ENCODE data around the gene IRF7. TPM values are rescaled to one million over a fixed set of nuclear protein-coding genes. Genes with fewer than 3 reads are reported as not detected.

Gene IRF7
- total RNA-seq, 1 donor from 2014 or later = 75.4 TPM

- H3K36me3 ChIP-seq (ENCODE audit: insufficient read depth, low read length) = no peaks in the 10 kb centered on the region
- H2AFZ ChIP-seq (ENCODE audit: low read depth, low read length) = no peak within 1 kb of the TSS
- peak within 1 kb of the TSS; percentile 73 for H3K4me2 ChIP-seq (ENCODE audit: low read length)
- H3K27ac Mint-ChIP-seq (ENCODE audit: unreplicated experiment) = peak within 1 kb of the TSS; percentile 77
- no peak for DNase-seq (ENCODE audit: low read depth)
- H3K4me1 Mint-ChIP-seq (ENCODE audit: low read depth, unreplicated experiment) = peaks cover 6% of the 10 kb centered on the region
- H4K20me1 ChIP-seq (ENCODE audit: insufficient read depth, low read length) = peaks cover 39% of the 10 kb centered on the region
- H3K27ac ChIP-seq (ENCODE audit: low read depth, low read length) = no peak within 1 kb of the TSS
- no peaks in the 10 kb centered on the region for H3K79me2 ChIP-seq (ENCODE audit: insufficient read depth, low read length)
- peaks cover 9% of the 10 kb centered on the region for H3K36me3 Mint-ChIP-seq (ENCODE audit: low read depth, unreplicated experiment)
- H3K27me3 ChIP-seq (ENCODE audit: insufficient read depth, low read length) = peaks cover 14% of the 10 kb centered on the region
- TF ChIP-seq CTCF (IDR thresholded peaks at IDR 0.05; ENCODE audit: insufficient read depth, low read depth, low read length) (no peak), EZH2 (IDR thresholded peaks at IDR 0.05; ENCODE audit: insufficient read depth, low read length) (no peak)
- FAIRE-seq = no peak
- no peak within 1 kb of the TSS for H3K4me3 ChIP-seq (ENCODE audit: insufficient read depth, low read depth, low read length)
- H3K4me3 Mint-ChIP-seq (ENCODE audit: unreplicated experiment) = peak within 1 kb of the TSS; percentile 85
- H3K4me1 ChIP-seq (ENCODE audit: insufficient read depth, low read length) = peaks cover 11% of the 10 kb centered on the region
- H3K9me3 ChIP-seq (ENCODE audit: insufficient read depth, low read depth, low read length) = no peaks in the 10 kb centered on the region
- no peak within 1 kb of the TSS for H3K9ac ChIP-seq (ENCODE audit: low read length)
- no peaks in the 10 kb centered on the region for H3K9me3 Mint-ChIP-seq (ENCODE audit: unreplicated experiment)
- peaks cover 2% of the 10 kb centered on the region for H3K27me3 Mint-ChIP-seq (ENCODE audit: low read depth, unreplicated experiment)
Measured at GRCh38 chr11:636511-637332, 21.0 kb upstream of the IRF7 start, which contains the start of gene DRD4. TSS of gene DRD4 (plus strand) at chr11:637269. CDS start at chr11:637305, 36 bp downstream.

- H3K79me2 ChIP-seq (ENCODE audit: insufficient read depth, low read length) = no peaks in the 10 kb centered on the region
- no peak overlapping the region for H3K4me3 Mint-ChIP-seq (ENCODE audit: unreplicated experiment)
- no peak overlapping the region for H2AFZ ChIP-seq (ENCODE audit: low read depth, low read length)
- peaks cover 6% of the 10 kb centered on the region for H3K4me1 Mint-ChIP-seq (ENCODE audit: low read depth, unreplicated experiment)
- H3K4me1 ChIP-seq (ENCODE audit: insufficient read depth, low read length) = peaks cover 10% of the 10 kb centered on the region
- no peaks in the 10 kb centered on the region for H3K9me3 Mint-ChIP-seq (ENCODE audit: unreplicated experiment)
- TF ChIP-seq CTCF (IDR thresholded peaks at IDR 0.05; ENCODE audit: insufficient read depth, low read depth, low read length) = no peak
- DNase-seq (ENCODE audit: low read depth) (no peak), FAIRE-seq (no peak)
- H4K20me1 ChIP-seq (ENCODE audit: insufficient read depth, low read length) = peaks cover 35% of the 10 kb centered on the region
- H3K9ac ChIP-seq (ENCODE audit: low read length) = no peak overlapping the region
- H3K36me3 Mint-ChIP-seq (ENCODE audit: low read depth, unreplicated experiment) = peaks cover 9% of the 10 kb centered on the region
- no peaks in the 10 kb centered on the region for H3K36me3 ChIP-seq (ENCODE audit: insufficient read depth, low read length)
- H3K4me3 ChIP-seq (ENCODE audit: insufficient read depth, low read depth, low read length) = no peak overlapping the region
- no peak overlapping the region for H3K27ac ChIP-seq (ENCODE audit: low read depth, low read length)
- peak overlapping the region; percentile 34 for H3K27ac Mint-ChIP-seq (ENCODE audit: unreplicated experiment)
- no peaks in the 10 kb centered on the region for H3K9me3 ChIP-seq (ENCODE audit: insufficient read depth, low read depth, low read length)
- H3K4me2 ChIP-seq (ENCODE audit: low read length) = no peak overlapping the region
- H3K27me3 ChIP-seq (ENCODE audit: insufficient read depth, low read length) = peaks cover 14% of the 10 kb centered on the region
- peaks cover 2% of the 10 kb centered on the region for H3K27me3 Mint-ChIP-seq (ENCODE audit: low read depth, unreplicated experiment)
Measured at GRCh38 chr11:635945-636510, 20.3 kb upstream of the IRF7 start.

GRCh38 chr11:630871-631270 lies 15.1 kb upstream of the IRF7 start:
- Histone ChIP-seq H3K27me3 (ENCODE audit: insufficient read depth, low read length) (peaks cover 2% of the 10 kb centered on the region), H3K27ac (ENCODE audit: low read depth, low read length) (no peak overlapping the region), H4K20me1 (ENCODE audit: insufficient read depth, low read length) (peaks cover 10% of the 10 kb centered on the region), H3K9me3 (ENCODE audit: insufficient read depth, low read depth, low read length) (no peaks in the 10 kb centered on the region), H3K79me2 (ENCODE audit: insufficient read depth, low read length) (no peaks in the 10 kb centered on the region), H3K9ac (ENCODE audit: low read length) (no peak overlapping the region), H2AFZ (ENCODE audit: low read depth, low read length) (no peak overlapping the region), H3K4me2 (ENCODE audit: low read length) (no peak overlapping the region), H3K4me1 (ENCODE audit: insufficient read depth, low read length) (peaks cover 15% of the 10 kb centered on the region), H3K4me3 (ENCODE audit: insufficient read depth, low read depth, low read length) (no peak overlapping the region), H3K36me3 (ENCODE audit: insufficient read depth, low read length) (no peaks in the 10 kb centered on the region)
- no peak overlapping the region for H3K27ac Mint-ChIP-seq (ENCODE audit: unreplicated experiment)
- peaks cover 21% of the 10 kb centered on the region for H3K4me1 Mint-ChIP-seq (ENCODE audit: low read depth, unreplicated experiment)
- H3K4me3 Mint-ChIP-seq (ENCODE audit: unreplicated experiment) = no peak overlapping the region
- no peak for FAIRE-seq
- TF ChIP-seq CTCF (IDR thresholded peaks at IDR 0.05; ENCODE audit: insufficient read depth, low read depth, low read length) (no peak), EZH2 (IDR thresholded peaks at IDR 0.05; ENCODE audit: insufficient read depth, low read length) (no peak)
- no peaks in the 10 kb centered on the region for H3K27me3 Mint-ChIP-seq (ENCODE audit: low read depth, unreplicated experiment)
- no peak for DNase-seq (ENCODE audit: low read depth)
- H3K9me3 Mint-ChIP-seq (ENCODE audit: unreplicated experiment) = peaks cover 4% of the 10 kb centered on the region
- H3K36me3 Mint-ChIP-seq (ENCODE audit: low read depth, unreplicated experiment) = peaks cover 11% of the 10 kb centered on the region

Measured in astrocyte (in vitro differentiated cells and primary cell).